NCI-H460 (cell line): ENCODE measurements around the gene CWC22. TPM values are rescaled to one million over a fixed set of nuclear protein-coding genes. Genes with fewer than 3 reads are reported as not detected.

Experiments
- DNase-seq: peaks from one replicate; pipeline ENCODE4 v3.0.0-alpha.2; 2016; ENCODE audit warnings: low read depth; ENCODE audit errors: extremely low read depth
- small RNA-seq, 2 experiments: library from RNA; depleted of rRNA; stranded (forward); fragments of <200 nt; gene quantifications; one replicate each; pipeline ENCODE3, GENCODE V24; 2014
- total RNA-seq: library from RNA; depleted of rRNA; stranded (reverse); fragments of >200 nt; shearing (Covaris generic); gene quantifications from 2 replicates; pipeline ENCODE4 v1.2.3, GENCODE V29; 2014; rRNA removed

The CWC22 gene
- total RNA-seq, 1 experiment from 2014 or later = 31.7 TPM

- no peak for DNase-seq
Measured at GRCh38 chr2:179909845-179910734, 97.0 kb downstream of the CWC22 start.

- DNase-seq = no peak
Measured at GRCh38 chr2:179900655-179901054, 106.4 kb downstream of the CWC22 start.

GRCh38 chr2:179899666-179900065 is 107.4 kb downstream of the CWC22 start:
- DNase-seq = no peak

GRCh38 chr2:179898873-179899272 is 108.2 kb downstream of the CWC22 start:
- peak; percentile 64 for DNase-seq

Small RNA genes within 50 kb of the gene (small RNA-seq; reads per million reads assigned to genes)
- gene RF00416 = 0 reads per million in 2 experiments

Other genes with a start within 250 kb of the CWC22 start
- gene ZNF385B, start 145.7 kb downstream of the CWC22 start, total RNA-seq = 2.3 and 3.3 TPM in 2 replicates